B cell (primary cell): ENCODE results near the gene CHST2.

Source experiments
- EZH2 ChIP-seq: IDR thresholded peaks from 2 replicates; pipeline ENCODE4 v1.6.1; 2012; ENCODE audit warnings: borderline replicate concordance, low read depth, mild to moderate bottlenecking, moderate library complexity, low read length; ENCODE audit not compliant: insufficient read depth, poor library complexity, severe bottlenecking
- TF ChIP-seq, protein P1 (sequence below): fragments of 200-600 bp; IDR thresholded peaks from one replicate; pipeline ENCODE4 v1.8.0; 2022; ENCODE audit warnings: antibody characterized with exemption, mild to moderate bottlenecking

GRCh38 chr3:143145906-143146305, 26.3 kb downstream of the CHST2 start:
- TF ChIP-seq, protein P1, sequence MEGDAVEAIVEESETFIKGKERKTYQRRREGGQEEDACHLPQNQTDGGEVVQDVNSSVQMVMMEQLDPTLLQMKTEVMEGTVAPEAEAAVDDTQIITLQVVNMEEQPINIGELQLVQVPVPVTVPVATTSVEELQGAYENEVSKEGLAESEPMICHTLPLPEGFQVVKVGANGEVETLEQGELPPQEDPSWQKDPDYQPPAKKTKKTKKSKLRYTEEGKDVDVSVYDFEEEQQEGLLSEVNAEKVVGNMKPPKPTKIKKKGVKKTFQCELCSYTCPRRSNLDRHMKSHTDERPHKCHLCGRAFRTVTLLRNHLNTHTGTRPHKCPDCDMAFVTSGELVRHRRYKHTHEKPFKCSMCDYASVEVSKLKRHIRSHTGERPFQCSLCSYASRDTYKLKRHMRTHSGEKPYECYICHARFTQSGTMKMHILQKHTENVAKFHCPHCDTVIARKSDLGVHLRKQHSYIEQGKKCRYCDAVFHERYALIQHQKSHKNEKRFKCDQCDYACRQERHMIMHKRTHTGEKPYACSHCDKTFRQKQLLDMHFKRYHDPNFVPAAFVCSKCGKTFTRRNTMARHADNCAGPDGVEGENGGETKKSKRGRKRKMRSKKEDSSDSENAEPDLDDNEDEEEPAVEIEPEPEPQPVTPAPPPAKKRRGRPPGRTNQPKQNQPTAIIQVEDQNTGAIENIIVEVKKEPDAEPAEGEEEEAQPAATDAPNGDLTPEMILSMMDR, result no peak
- no peak for TF ChIP-seq EZH2
